DND-41 (cell line): Measurements from ENCODE around the gene RAD51AP1.

Experiments
- EZH2 ChIP-seq: IDR thresholded peaks from 3 replicates; pipeline ENCODE4 v1.6.1; 2012; ENCODE audit warnings: borderline replicate concordance, low read depth, mild to moderate bottlenecking, moderate library complexity, low read length, inconsistent platforms; ENCODE audit not compliant: severe bottlenecking
- TF ChIP-seq, protein P1 (sequence below): IDR thresholded peaks from 2 replicates; pipeline ENCODE4 v1.5.1; 2012; ENCODE audit warnings: borderline replicate concordance, low read length, moderate library complexity, mild to moderate bottlenecking; ENCODE audit not compliant: poor library complexity, severe bottlenecking; ENCODE audit errors: extremely low read depth

GRCh38 chr12:4569261-4569660 is 30.6 kb downstream of the RAD51AP1 start:
- TF ChIP-seq, protein P1, sequence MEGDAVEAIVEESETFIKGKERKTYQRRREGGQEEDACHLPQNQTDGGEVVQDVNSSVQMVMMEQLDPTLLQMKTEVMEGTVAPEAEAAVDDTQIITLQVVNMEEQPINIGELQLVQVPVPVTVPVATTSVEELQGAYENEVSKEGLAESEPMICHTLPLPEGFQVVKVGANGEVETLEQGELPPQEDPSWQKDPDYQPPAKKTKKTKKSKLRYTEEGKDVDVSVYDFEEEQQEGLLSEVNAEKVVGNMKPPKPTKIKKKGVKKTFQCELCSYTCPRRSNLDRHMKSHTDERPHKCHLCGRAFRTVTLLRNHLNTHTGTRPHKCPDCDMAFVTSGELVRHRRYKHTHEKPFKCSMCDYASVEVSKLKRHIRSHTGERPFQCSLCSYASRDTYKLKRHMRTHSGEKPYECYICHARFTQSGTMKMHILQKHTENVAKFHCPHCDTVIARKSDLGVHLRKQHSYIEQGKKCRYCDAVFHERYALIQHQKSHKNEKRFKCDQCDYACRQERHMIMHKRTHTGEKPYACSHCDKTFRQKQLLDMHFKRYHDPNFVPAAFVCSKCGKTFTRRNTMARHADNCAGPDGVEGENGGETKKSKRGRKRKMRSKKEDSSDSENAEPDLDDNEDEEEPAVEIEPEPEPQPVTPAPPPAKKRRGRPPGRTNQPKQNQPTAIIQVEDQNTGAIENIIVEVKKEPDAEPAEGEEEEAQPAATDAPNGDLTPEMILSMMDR: no peak
- no peak for TF ChIP-seq EZH2
